ENCODE results near the gene C19orf44.

C19orf44 gene

GRCh38 chr19:16519230-16519687, 23.1 kb downstream of the C19orf44 start:
- ATAC-seq (ENCODE audit: insufficient read depth, low read depth) (no peak), DNase-seq (no peak)
- Histone ChIP-seq H3K9me3 (ENCODE audit: insufficient read depth, low read length, severe bottlenecking) (no peaks in the 10 kb centered on the region), H3K36me3 (ENCODE audit: insufficient read depth, low read length) (peaks cover 76% of the 10 kb centered on the region), H3K79me2 (ENCODE audit: insufficient read depth, low read length) (peaks cover 6% of the 10 kb centered on the region; the same call in 1 of the 2 replicates), H3K4me3 (ENCODE audit: low read depth in 1 of 2, low read length in 2 of 2) (no peak overlapping the region), H2AFZ (ENCODE audit: low read depth, low read length) (no peak overlapping the region), H3K27me3 (ENCODE audit: insufficient read depth, low read length, poor library complexity) (no peaks in the 10 kb centered on the region), H3K27ac (ENCODE audit: low read length) (no peak overlapping the region), H3K9ac (ENCODE audit: low read depth, low read length) (no peak overlapping the region), H4K20me1 (ENCODE audit: insufficient read depth, low read length) (peaks cover 68% of the 10 kb centered on the region), H3K4me2 (ENCODE audit: insufficient read depth, low read length) (no peak overlapping the region), H3K4me1 (ENCODE audit: insufficient read depth, low read length) (no peaks in the 10 kb centered on the region)
- TF ChIP-seq CTCF (IDR thresholded peaks at IDR 0.05; ENCODE audit: borderline replicate concordance, extremely low read depth, low read length, poor library complexity, severe bottlenecking) (no peak), EZH2 (IDR thresholded peaks at IDR 0.05; ENCODE audit: borderline replicate concordance, low read depth, low read length, severe bottlenecking) (no peak)

GRCh38 chr19:16520074-16520973, 24.1 kb downstream of the C19orf44 start:
- Histone ChIP-seq H3K36me3 (ENCODE audit: insufficient read depth, low read length) (peaks cover 83% of the 10 kb centered on the region), H3K27me3 (ENCODE audit: insufficient read depth, low read length, poor library complexity) (no peaks in the 10 kb centered on the region), H4K20me1 (ENCODE audit: insufficient read depth, low read length) (peaks cover 68% of the 10 kb centered on the region), H3K4me3 (ENCODE audit: low read depth in 1 of 2, low read length in 2 of 2) (no peak overlapping the region), H3K79me2 (ENCODE audit: insufficient read depth, low read length) (peaks cover 6% of the 10 kb centered on the region; the same call in 1 of the 2 replicates), H3K9ac (ENCODE audit: low read depth, low read length) (no peak overlapping the region), H3K4me1 (ENCODE audit: insufficient read depth, low read length) (no peaks in the 10 kb centered on the region), H3K27ac (ENCODE audit: low read length) (no peak overlapping the region), H3K9me3 (ENCODE audit: insufficient read depth, low read length, severe bottlenecking) (no peaks in the 10 kb centered on the region), H3K4me2 (ENCODE audit: insufficient read depth, low read length) (no peak overlapping the region), H2AFZ (ENCODE audit: low read depth, low read length) (no peak overlapping the region)
- DNase-seq (no peak), ATAC-seq (ENCODE audit: insufficient read depth, low read depth) (no peak)
- TF ChIP-seq CTCF (IDR thresholded peaks at IDR 0.05; ENCODE audit: borderline replicate concordance, extremely low read depth, low read length, poor library complexity, severe bottlenecking) = no peak
- no peak for TF ChIP-seq EZH2 (IDR thresholded peaks at IDR 0.05; ENCODE audit: borderline replicate concordance, low read depth, low read length, severe bottlenecking)

GRCh38 chr19:16520986-16521624, 24.9 kb downstream of the C19orf44 start:
- ATAC-seq (ENCODE audit: insufficient read depth, low read depth) (no peak), DNase-seq (no peak)
- no peak overlapping the region for H3K4me3 ChIP-seq (ENCODE audit: low read depth in 1 of 2, low read length in 2 of 2)
- H3K36me3 ChIP-seq (ENCODE audit: insufficient read depth, low read length) = peaks cover 91% of the 10 kb centered on the region
- H3K9ac ChIP-seq (ENCODE audit: low read depth, low read length) = no peak overlapping the region
- no peak overlapping the region for H2AFZ ChIP-seq (ENCODE audit: low read depth, low read length)
- H3K4me2 ChIP-seq (ENCODE audit: insufficient read depth, low read length) = no peak overlapping the region
- no peaks in the 10 kb centered on the region for H3K9me3 ChIP-seq (ENCODE audit: insufficient read depth, low read length, severe bottlenecking)
- H3K27me3 ChIP-seq (ENCODE audit: insufficient read depth, low read length, poor library complexity) = no peaks in the 10 kb centered on the region
- peaks cover 6% of the 10 kb centered on the region; the same call in 1 of the 2 replicates for H3K79me2 ChIP-seq (ENCODE audit: insufficient read depth, low read length)
- H3K4me1 ChIP-seq (ENCODE audit: insufficient read depth, low read length) = no peaks in the 10 kb centered on the region
- H3K27ac ChIP-seq (ENCODE audit: low read length) = no peak overlapping the region
- TF ChIP-seq EZH2 (IDR thresholded peaks at IDR 0.05; ENCODE audit: borderline replicate concordance, low read depth, low read length, severe bottlenecking) (no peak), CTCF (IDR thresholded peaks at IDR 0.05; ENCODE audit: borderline replicate concordance, extremely low read depth, low read length, poor library complexity, severe bottlenecking) (no peak)
- H4K20me1 ChIP-seq (ENCODE audit: insufficient read depth, low read length) = peaks cover 74% of the 10 kb centered on the region

All from DND-41 (cell line).